Measurements from ENCODE around the gene LMNTD1.
"Not testable (repeated sequence)": the region's sequence is repeated elsewhere in the genome, so short reads cannot be mapped to it uniquely, and the experiment has no call there.

The LMNTD1 gene, protein sequence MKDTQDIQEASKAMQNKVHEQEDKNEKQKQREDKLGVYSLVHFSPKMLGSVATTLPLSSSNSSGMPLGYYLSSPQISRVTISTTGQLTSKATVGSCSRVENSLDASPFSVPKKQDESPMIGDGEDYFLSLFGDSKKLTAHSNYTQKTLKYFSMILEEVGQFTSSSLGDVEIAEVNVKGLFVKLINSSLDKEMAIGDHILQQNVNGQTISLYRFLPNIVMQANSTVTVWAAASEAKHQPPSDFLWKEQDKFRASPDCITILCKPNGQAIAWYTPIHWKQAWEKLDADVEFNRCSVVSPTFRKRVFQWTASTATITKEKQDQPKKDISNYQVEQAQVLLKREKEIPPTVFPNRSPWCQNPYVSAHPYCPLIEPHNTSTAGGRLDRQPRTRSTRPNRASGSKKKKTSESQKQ

DNA sequence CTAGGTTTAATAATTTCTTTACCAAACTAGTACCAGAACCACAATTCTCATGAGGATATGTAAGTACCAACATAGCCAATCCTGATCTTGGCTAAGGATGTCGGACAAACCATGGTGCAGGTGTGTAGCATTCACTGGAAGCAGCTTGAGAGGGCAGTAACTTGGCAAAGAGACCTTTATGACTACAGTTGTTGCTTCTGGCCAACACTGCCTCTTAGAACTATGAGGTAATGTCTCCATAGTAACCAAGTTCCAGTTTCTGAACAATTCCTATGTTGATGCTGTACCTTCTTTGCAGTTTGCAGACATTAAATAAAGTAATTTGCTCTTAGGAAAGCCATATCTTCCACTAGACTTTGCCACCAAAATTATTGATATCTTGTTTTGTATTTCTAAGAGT, at the start of gene LMNTD1:
Gene LMNTD1, minus strand, starts transcription at position 186 of the 400 bp plus-strand sequence. CDS start 324 bp downstream, outside the sequence.
- DNase-seq, result no peak

DNA sequence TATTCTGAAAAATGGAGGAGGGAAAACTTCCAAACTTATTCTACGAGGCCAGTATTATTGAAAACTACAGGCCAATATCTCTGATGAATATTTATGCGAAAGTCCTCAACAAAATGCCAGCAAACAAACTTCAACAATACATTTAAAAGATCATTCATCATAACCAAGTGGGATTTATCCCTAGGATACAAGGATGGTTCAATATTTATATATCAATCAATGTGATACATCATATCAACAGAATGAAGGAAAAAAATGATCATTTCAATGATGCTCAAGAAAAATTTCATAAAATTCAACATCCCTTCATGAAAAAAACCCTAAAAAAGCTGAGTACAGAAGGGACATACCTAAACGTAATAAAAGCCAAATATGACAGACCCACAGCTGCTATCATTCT, 45.9 kb upstream of the LMNTD1 start:
- no peak for DNase-seq

DNA sequence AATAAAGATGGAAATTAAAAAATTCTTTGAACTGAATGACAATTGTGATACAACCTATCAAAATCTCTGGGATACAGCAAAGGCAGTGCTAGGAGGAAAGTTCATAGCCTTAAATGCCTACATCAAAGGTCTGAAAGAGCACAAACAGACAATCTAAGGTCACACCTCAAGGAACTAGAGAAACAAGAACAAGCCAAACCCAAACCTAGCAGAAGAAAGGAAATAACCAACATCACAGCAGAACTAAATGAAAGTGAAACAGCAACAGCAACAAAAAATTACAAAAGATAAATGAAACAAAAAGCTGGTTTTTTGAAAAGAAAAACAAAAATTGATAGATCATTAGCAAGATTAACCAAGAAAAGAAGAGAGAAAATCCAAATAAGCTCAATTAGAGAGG, 42.4 kb upstream of the LMNTD1 start:
- DNase-seq, result not testable (repeated sequence)

DNA sequence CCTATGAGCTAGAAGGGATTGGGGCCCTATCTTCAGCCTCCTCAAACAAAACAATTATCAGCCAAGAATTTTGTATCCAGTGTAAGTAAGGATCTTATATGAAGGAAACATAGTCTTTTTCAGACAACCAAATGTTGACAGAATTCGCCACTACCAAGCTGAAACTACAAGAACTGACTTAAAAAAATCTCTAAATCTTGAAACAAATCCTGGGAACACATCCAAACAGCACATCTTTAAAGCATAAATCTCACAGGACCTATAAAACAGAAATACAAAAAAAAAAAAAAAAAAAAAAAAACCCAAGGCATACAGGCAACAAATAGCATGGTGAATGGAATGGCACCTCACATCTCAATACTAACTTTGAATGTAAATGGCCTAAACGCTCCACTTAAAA, 41.3 kb upstream of the LMNTD1 start:
- DNase-seq, result no peak

DNA sequence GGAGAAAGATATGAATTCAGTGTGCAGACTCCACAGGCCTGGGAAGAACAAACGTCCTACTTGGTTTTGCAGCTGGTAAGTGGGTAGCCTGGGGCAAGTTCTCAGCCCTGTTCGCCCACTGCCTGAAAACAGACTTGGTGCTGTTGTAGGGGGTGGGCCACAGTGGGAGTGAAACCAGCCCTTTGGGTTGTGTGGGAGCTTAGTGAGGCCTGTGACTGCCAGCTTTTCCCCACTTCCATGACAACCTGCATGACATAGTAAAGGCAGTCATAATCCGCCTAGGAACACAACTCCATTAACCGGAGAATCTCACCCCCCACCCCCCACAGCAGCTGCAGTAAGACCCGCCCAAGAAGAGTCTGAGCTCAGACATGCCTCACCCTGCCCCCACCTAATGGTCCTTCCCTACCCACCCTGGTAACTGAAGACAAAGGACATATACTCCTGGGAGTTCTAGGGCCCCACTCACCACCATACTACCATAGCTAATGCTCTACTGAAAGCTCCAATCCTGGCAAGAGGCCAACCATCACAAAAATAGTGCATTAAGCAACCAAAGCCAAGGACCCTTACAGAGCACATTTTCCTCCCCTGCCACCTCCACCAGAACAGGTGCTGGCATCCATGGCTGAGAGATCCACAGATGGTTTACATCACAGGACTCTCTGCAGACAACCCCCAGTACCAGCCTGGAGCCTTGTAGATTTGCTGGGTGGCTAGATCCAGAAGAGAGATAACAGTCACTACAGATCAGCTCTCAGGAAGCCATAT, 39.8 kb upstream of the LMNTD1 start:
- DNase-seq, result no peak

DNA sequence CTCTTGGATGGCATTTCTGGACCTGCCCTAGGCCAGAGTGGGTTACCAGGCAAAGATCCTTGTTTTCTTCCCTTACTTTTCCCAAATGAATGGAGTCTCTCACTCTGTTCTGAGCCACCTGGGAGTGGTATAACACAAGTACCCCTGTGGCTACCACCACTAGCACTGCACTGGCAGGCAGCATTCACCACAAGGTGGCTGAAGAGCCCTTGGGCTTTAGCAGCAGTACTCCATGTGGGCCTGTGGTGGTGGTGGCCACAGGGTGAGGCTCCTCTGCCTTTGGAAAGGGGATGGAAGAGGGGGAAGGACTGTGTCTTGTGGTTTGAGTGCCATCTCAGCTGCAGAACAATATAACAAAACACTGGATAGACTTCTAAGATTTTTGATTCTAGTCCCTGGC, 38.1 kb upstream of the LMNTD1 start:
- DNase-seq, result no peak

DNA sequence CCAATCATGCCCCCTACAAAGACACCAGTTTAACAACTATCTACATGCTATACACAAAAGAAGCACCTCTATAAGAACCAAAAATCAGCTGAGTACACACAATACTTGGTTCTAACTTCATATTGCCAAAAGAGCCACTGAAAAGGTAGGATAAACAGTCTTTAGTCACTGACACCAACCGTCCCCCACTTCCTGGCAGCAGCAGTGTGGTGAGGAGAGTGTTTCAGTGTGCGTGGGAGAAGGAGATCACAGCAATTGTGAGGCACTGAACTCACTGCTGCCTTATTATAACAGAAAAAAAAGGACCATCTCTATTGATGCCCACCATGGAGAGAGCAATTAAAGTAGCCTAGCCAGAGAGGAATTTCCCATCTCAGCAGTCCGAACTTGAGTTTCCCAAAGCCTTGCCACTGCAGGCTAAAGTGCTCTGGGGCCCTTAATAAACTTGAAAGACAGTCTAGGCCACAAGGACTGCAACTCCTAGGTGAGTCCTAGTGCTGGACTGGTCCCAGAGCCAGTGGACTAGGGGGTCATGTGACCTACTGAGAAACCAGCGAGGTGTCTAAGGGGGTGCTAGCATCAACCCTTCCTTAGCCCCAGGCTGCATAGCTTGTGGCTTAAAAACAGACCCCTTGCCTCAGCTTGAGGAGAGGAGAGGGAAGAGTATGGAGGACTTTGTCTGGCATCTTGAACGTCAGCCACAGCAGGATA, 37.1 kb upstream of the LMNTD1 start:
- peak; percentile 20 for DNase-seq

DNA sequence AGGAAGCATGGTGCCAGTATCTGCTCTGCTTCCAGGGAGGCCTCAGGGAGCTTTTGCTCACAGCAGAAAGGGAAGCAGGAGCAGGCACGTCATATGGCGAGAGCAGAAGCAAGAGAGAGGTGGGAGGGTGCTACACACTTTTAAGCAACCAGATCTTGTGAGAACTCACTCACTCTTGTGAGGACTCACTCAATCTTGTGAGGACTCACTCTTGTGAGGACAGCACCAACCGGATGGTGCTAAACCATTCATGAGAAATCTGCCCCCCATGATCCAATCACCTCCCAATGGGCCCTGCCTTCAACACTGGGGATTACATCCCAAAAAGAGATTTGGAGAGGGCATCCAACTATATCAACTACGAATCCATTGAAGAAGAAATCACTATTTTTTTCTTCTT, 34.3 kb upstream of the LMNTD1 start:
- no peak for DNase-seq

DNA sequence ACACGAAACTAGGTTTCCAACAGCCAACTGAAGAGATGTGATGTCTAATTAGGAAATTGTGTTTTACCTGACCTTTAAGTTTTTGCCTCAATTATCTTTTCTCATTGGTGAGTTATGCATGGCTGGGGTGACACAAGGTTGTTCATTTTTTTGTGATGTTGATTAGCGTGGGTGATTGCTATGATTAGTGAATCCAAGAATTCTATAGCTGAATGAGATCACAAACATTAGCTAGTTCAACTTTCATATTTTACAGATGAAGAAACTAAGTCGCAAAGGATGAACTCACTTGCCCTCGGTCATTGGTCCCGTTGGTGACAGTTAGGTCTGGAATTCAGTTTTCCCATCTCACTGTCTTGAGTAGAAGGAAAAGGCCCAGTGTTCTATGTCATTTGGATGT, 32.6 kb upstream of the LMNTD1 start:
- no peak for DNase-seq

DNA sequence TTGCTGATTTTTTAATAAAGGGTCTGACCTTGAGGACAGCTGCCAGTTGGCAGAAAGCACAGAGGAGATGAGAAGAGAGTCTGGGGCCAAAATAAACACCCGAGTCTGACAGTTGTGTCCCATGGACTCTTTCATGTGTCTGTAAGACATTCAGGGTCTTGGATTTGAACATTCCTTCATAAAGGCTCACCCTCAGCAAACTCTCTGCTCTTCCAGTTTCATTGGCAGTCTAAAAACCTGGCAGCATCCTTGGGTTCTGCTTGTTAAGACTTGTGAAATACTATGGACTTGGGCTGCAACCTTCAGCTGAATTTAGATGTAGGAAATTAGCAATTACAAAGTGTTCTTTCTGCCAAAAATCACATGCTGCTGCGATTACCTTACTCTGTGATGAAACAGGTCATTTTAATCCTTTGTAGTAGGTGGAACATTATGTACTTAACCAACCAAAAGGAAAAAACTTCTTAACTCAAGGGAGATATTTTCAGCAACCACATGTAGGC, 32.0 kb upstream of the LMNTD1 start:
- no peak for DNase-seq

DNA sequence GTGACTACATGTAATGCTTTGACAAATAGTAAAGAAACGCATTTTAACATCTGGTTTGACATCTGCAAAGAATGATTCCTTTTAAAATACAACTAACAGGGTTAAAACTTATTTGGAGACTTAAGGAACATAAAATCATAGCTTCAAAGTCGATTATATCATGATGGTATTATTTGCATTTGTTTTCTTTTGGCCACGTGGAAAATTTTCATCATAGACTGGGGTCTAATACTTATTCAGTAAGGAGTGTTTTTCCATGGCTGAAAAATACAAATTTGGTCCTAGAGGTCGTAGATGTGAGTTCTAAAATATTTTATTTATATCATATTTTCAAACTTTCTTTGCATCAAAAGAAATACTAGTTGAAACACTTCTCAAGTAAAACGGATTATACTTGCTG, 31.5 kb upstream of the LMNTD1 start:
- DNase-seq, result no peak

DNA sequence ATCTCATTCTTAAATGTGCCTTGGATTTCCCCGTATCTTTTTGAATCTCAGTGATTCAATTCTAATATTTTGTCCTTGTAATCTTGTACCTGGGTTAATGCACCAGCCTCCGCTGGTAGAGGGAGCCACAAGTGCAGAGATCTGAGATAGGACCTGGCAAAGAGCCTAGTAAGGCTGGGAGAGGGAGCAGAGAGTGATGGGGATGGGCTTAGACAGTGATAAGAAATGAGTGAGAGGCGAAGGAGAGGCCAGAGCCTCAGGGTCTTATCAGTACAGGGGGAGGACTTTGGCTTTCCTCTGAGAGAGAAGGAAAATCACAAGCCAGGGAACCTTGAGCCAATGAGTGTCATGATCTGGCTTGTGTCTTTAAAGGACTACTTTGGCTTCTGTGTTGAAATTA, 30.5 kb upstream of the LMNTD1 start:
- DNase-seq, result no peak

DNA sequence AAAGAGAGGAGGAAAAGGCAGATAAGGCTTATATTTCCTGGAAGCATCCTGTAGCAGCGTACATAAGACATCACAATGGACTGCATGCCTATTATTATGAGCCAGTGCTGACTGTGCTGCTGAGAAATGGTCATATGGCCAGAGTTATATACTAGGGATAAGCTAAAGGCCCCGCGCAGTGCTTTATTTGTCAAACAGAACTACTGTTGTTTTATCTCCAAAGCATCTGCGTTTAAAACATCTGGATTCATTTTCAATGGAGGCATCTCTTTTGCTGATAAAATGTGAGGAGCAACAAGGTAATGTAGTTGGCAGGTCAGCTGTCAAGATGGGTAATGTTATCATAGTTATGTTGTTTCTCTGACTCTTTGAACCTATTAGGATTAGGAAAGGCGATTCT, 28.0 kb upstream of the LMNTD1 start:
- DNase-seq, result no peak

DNA sequence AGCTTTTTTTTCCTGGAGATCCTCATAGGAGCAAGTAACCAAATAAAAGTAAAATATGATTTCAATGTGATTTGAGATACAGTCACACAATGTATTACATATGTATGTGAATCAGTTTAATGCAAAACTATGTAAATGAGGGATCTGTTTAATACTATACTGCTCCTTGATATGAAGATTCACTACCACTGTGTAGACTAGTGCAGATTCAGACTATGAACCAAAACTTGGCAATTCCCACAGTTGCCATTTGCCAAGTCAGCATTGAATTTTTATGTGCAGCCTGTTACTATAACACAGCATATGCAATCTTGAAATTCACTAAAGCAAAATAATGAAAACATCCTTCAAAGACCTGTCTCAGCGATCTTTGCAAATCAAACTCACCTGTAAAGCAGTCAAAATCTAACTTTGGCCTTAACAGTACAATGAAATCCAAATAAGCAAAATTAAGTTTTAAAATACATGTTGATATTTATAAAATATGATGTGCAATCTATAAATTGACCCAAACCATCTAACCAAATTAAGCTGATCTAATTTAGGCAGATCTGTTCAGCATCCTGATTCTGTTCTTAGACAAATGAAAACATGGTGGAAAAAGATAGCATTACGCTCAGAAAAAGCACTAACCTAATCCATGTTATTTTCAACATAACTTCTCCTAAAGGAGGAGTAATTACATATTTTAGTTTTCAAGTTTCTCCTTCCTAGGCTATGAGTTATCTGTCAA, 25.5 kb upstream of the LMNTD1 start:
- DNase-seq, result no peak

DNA sequence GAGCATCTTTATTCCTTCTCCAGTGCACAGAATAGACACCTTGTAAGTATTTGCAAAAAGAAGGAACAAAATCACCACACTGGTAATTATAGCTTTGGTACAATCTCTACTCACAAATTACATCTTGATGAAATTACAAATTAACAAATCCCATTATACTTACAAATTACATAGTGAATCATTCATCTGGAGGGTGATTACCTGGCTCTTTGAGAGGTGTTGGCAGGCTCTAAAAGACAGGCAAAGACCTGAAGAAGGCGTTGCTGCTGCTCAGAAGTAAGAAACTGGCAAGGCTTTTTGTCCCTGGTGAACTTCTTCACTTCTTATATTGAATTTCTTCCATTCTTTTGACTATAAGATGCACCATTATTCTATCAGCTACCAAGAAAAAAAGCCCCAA, 21.7 kb upstream of the LMNTD1 start:
- no peak for DNase-seq

DNA sequence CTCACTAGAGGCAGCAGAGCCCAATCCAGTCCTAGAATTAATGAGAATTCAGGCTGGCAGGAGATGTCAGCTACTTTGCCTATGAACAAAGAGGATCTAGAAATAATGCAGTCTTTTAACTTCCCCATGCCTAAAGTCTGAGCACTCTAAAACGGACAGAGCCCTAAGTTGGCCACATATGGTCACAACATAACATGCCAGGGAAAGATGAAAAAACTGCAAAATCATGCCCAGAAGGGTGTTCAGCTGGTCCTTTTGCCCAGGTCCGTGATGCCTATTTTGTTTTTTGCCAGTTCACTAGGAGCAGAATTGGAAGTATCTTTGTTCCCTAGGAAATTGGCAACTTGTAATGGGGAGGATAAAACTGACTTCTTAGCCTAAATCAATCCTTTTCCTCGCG, 20.3 kb upstream of the LMNTD1 start:
- no peak for DNase-seq

DNA sequence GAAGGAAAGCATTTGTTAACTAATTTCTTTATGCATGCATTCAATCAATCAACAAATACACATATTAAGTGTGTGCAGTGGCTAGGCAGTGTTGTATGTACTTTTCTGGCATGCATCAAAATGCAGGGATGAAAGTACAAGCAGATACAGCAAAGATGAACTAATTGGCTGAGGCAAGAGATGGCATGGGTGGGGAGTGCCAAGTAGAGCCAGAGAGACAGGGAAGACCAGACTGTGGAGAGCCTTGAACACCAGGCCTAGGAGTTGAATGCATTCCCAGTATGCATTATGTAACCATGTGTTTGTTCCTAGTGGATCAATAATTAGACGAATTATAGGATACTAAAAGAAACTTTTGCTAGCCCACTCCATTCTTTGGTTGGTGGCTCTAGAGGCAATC, 17.3 kb upstream of the LMNTD1 start:
- no peak for DNase-seq

DNA sequence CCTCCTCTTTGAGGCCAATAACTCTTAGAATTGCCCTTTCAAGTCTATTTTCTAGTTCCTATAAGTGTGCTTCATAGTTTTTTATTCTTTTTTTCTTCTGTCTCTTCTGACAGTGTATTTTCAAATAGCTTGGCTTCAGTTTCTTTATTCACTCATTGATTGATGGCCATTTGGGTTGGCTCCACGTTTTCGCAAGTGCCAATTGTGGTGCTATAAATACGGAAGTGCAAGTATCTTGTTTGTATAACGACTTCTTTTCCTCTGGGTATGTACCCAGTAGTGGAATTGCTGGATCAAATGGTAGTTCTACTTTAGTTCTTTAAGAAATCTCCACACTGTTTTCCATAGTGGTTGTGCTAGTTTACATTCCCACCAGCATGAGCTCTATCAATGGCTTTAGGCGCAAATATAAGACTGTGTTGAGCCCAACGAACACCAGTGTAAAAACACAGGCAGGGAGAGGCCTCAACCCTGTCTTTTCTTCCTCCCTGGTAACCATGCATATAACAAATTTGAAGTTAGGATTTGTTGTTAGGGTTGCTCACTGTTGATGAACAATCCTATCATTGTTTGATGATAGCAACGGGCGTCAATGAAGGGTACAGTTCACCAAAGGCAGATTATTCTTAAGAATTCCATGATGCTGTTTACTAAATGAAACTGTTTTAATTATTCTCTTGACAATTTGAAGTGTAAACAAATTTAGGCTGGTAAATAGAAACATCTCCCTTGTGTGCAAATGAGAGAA, 13.3 kb upstream of the LMNTD1 start:
- no peak for DNase-seq

DNA sequence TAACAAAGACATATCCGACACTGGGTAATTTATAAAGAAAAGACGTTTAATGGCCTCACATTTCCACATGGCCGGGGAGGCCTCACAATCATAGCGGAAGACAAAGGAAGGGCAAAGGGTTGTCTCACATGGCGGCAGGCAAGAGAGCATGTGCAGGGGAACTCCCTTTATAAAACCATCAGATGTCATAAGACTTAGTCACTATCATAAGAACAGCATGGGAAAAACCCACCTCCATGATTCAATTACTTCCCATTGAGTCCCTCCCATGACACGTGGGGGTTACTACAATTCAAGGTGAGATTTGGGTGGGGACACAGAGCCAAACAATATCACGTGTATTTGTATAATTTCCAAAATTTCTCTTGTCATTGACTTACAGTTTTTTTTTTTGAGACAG, 5.5 kb upstream of the LMNTD1 start:
- no peak for DNase-seq

DNA sequence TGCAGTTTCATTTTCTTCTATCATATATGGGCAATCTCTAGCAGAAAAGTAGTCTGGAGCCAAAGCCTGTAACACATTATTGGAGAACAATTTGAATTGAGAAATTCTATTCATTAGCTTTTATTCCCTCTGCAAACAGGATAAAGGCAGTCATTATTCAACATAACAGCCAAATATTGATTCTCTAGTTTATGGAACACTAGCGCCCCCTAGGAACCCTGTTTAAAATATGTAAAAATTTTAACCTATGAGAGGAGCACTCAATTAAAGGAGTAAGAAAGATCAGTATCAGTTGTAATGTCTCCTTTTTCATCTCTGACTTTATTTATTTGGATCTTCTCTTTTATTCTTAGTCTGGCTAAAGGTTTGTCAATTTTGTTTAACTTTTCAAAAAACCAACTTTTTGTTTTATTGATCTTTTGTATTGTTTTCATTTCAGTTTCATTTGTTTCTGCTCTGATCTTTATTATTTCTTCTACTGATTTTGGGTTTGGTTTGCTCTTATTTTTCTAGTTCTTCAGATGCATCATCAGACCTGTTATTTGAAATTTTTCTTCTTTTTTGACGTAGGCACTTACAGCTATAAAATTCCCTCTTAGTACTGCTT, 4.8 kb upstream of the LMNTD1 start:
- DNase-seq, result peak; percentile 21

DNA sequence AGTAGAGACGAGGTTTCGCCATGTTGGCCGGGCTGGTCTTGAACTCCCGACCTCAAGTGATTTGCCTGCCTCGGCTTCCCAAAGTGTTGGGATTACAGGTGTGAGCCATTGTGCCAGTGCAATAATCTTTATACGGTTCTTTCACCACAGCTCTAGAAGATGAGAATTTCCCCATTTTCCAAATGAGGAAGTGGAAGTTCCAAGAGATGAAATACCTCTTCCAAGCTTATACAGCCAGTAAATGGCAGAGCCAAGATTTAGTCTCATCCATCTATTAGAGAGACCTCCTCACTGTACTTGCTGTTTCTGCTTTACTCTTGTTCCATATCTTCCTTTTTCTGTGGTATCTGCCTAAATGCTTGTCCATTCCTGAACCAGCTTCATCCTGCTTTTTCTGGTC, 3.1 kb upstream of the LMNTD1 start:
- no peak for DNase-seq

DNA sequence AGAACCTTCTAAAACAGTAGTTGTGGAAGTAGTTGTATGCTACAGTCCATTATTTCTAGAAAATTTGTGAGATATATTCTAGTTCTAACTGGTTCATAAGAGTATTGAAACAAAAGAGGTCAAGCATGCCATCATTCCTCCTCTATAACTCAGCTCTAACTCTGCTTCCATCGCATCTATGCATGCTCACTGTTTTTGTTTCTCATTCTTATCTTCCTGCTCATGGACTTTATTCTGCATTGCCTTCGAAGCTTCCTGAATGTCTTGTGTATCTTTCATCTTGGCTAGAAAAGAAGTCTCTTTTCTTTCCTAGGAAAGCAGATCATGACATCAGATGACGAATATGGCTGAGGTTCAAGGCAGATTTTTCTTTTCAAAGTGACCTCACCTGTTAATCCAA, 402 bp downstream of the LMNTD1 start:
- DNase-seq, result no peak

Data from activated CD4-positive, alpha-beta T cell treated with anti-CD3 and anti-CD28 coated beads, Interleukin-2, amount 50 U/mL, for 16 hours (primary cell).